SH-SY5Y (cell line): ENCODE measurements around the gene NEURL1B.

Source experiments
- GATA2 ChIP-seq: IDR thresholded peaks from 2 replicates; pipeline ENCODE4 v1.6.1; 2011; ENCODE audit warnings: mild to moderate bottlenecking, low read depth, low read length
- GATA3 ChIP-seq: IDR thresholded peaks from 2 replicates; pipeline ENCODE4 v1.6.1; 2011; ENCODE audit warnings: low read depth, mild to moderate bottlenecking, low read length, moderate library complexity

DNA sequence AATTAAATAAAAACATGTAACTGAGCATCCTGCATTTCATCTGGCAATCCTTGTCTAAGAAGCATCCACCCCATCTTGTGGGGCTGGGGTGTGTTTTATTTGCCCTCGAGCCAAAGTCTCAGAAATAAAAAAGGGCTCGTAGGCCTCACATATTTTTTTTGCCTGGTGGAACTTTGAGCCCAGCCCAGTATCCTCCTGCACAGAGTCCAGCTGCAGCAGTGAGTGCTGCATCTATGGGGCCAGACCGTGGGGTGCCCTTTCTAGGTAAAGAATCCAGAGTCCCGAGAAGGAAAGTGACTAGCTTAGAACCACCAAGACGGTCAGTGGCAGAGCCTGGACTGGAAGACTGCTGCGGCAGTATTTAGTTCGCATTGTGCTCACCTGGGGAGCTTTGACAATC is 33.1 kb downstream of the NEURL1B start:
- TF ChIP-seq GATA2 (no peak), GATA3 (no peak)
